Measurements from ENCODE around the gene NPAS3.

NPAS3 gene

GRCh38 chr14:33331176-33331949 lies 392.7 kb downstream of the NPAS3 start:
- Histone ChIP-seq H3K9me3 (ENCODE audit: insufficient read depth, low read length) (no peaks in the 10 kb centered on the region), H3K9ac (ENCODE audit: low read length) (no peak overlapping the region), H3K27me3 (ENCODE audit: low read depth, low read length) (no peaks in the 10 kb centered on the region), H3K27ac (ENCODE audit: low read length) (no peak overlapping the region), H3K4me3 (ENCODE audit: low read length) (no peak overlapping the region), H3K4me2 (ENCODE audit: low read length) (no peak overlapping the region), H3K4me1 (ENCODE audit: low read length) (peaks cover 7% of the 10 kb centered on the region), H3K36me3 (replicated peaks; ENCODE audit: low read depth, low read length) (no peaks in the 10 kb centered on the region), H2AFZ (ENCODE audit: low read depth, low read length) (no peak overlapping the region), H4K20me1 (ENCODE audit: insufficient read depth, low read length) (no peaks in the 10 kb centered on the region), H3K79me2 (ENCODE audit: low read length) (no peaks in the 10 kb centered on the region)
- no peak for TF ChIP-seq EZH2phosphoT487 (IDR thresholded peaks at IDR 0.05; ENCODE audit: low read depth)
- no peak for TF ChIP-seq CTCF (IDR thresholded peaks at IDR 0.05; ENCODE audit: low read depth, low read length)

GRCh38 chr14:33332497-33332896 lies 393.8 kb downstream of the NPAS3 start:
- no peaks in the 10 kb centered on the region; the same call in 1 of the 2 replicates for H3K9me3 ChIP-seq (ENCODE audit: insufficient read depth, low read length)
- TF ChIP-seq EZH2phosphoT487 (IDR thresholded peaks at IDR 0.05; ENCODE audit: low read depth) (no peak), CTCF (IDR thresholded peaks at IDR 0.05; ENCODE audit: low read depth, low read length) (no peak)
- no peak overlapping the region for H3K4me2 ChIP-seq (ENCODE audit: low read length)
- H3K9ac ChIP-seq (ENCODE audit: low read length) = no peak overlapping the region
- no peaks in the 10 kb centered on the region for H4K20me1 ChIP-seq (ENCODE audit: insufficient read depth, low read length)
- no peak overlapping the region for H3K27ac ChIP-seq (ENCODE audit: low read length)
- H3K4me1 ChIP-seq (ENCODE audit: low read length) = peaks cover 7% of the 10 kb centered on the region
- no peaks in the 10 kb centered on the region for H3K27me3 ChIP-seq (ENCODE audit: low read depth, low read length)
- no peak overlapping the region for H3K4me3 ChIP-seq (ENCODE audit: low read length)
- H3K36me3 ChIP-seq (replicated peaks; ENCODE audit: low read depth, low read length) = no peaks in the 10 kb centered on the region
- no peaks in the 10 kb centered on the region for H3K79me2 ChIP-seq (ENCODE audit: low read length)
- H2AFZ ChIP-seq (ENCODE audit: low read depth, low read length) = no peak overlapping the region

- Histone ChIP-seq H3K4me2 (ENCODE audit: low read length) (no peak overlapping the region), H2AFZ (ENCODE audit: low read depth, low read length) (no peak overlapping the region), H3K27me3 (ENCODE audit: low read depth, low read length) (no peaks in the 10 kb centered on the region), H3K79me2 (ENCODE audit: low read length) (no peaks in the 10 kb centered on the region), H3K9ac (ENCODE audit: low read length) (no peak overlapping the region), H3K4me1 (ENCODE audit: low read length) (no peaks in the 10 kb centered on the region), H3K27ac (ENCODE audit: low read length) (no peak overlapping the region), H3K4me3 (ENCODE audit: low read length) (no peak overlapping the region), H3K9me3 (ENCODE audit: insufficient read depth, low read length) (no peaks in the 10 kb centered on the region; the same call in 1 of the 2 replicates), H4K20me1 (ENCODE audit: insufficient read depth, low read length) (no peaks in the 10 kb centered on the region), H3K36me3 (replicated peaks; ENCODE audit: low read depth, low read length) (no peaks in the 10 kb centered on the region)
- no peak for TF ChIP-seq EZH2phosphoT487 (IDR thresholded peaks at IDR 0.05; ENCODE audit: low read depth)
- no peak for TF ChIP-seq CTCF (IDR thresholded peaks at IDR 0.05; ENCODE audit: low read depth, low read length)
These were observed 396.7 kb downstream of the NPAS3 start for GRCh38 chr14:33335366-33335765.

GRCh38 chr14:33342299-33342974 lies 403.8 kb downstream of the NPAS3 start:
- no peak for TF ChIP-seq EZH2phosphoT487 (IDR thresholded peaks at IDR 0.05; ENCODE audit: low read depth)
- no peak for TF ChIP-seq CTCF (IDR thresholded peaks at IDR 0.05; ENCODE audit: low read depth, low read length)
- H3K4me3 ChIP-seq (ENCODE audit: low read length) = no peak overlapping the region

More at GRCh38 chr14:33342299-33342974, 403.8 kb downstream of the NPAS3 start:
- H3K9ac ChIP-seq (ENCODE audit: low read length) = no peak overlapping the region
- H3K79me2 ChIP-seq (ENCODE audit: low read length) = no peaks in the 10 kb centered on the region
- no peaks in the 10 kb centered on the region for H4K20me1 ChIP-seq (ENCODE audit: insufficient read depth, low read length)
- H3K36me3 ChIP-seq (replicated peaks; ENCODE audit: low read depth, low read length) = no peaks in the 10 kb centered on the region
- H3K4me1 ChIP-seq (ENCODE audit: low read length) = no peaks in the 10 kb centered on the region
- H3K9me3 ChIP-seq (ENCODE audit: insufficient read depth, low read length) = no peaks in the 10 kb centered on the region
- no peaks in the 10 kb centered on the region for H3K27me3 ChIP-seq (ENCODE audit: low read depth, low read length)
- no peak overlapping the region for H3K4me2 ChIP-seq (ENCODE audit: low read length)
- H2AFZ ChIP-seq (ENCODE audit: low read depth, low read length) = no peak overlapping the region
- H3K27ac ChIP-seq (ENCODE audit: low read length) = no peak overlapping the region

Measured in OCI-LY3 (cell line).